Tracheal epithelial cell (primary cell): ENCODE data around the gene CELA3B. TPM values are rescaled to one million over a fixed set of nuclear protein-coding genes. Genes with fewer than 3 reads are reported as not detected.

Experiments
- total RNA-seq: library from RNA; depleted of rRNA; stranded (reverse); fragments of >200 nt; gene quantifications from 2 replicates; pipeline ENCODE4 v1.2.1, GENCODE V29; 2014

CELA3B gene, protein sequence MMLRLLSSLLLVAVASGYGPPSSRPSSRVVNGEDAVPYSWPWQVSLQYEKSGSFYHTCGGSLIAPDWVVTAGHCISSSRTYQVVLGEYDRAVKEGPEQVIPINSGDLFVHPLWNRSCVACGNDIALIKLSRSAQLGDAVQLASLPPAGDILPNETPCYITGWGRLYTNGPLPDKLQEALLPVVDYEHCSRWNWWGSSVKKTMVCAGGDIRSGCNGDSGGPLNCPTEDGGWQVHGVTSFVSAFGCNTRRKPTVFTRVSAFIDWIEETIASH
- total RNA-seq = 1.9 TPM in 1 of 2 replicates, not detected in the other

DNA sequence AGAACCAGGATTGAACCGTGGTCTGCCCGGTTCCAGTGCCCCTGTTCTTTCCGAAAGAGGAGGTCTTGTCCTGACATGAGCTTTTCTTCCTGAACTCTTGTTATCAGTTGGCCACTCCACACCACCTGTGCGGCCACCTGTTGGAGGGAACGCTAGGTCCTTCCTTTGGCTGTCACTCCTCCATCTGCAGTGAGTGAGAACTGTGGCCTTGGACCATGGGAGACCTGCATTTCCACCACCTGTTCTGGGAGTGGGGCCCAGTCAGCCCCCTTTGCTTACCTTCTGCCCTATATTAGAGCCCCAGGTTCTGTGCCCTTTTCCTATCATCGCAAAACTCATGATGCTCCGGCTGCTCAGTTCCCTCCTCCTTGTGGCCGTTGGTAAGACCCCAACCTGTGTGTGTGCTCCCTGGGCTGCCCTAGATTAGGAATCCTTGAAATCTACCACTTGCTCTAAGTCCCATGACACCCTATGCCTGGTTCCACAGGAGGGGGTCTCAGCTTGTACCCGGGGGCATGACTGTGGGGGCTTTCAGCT, at the start of gene CELA3B:
TSS of gene CELA3B (plus strand) at position 320 of the 537 bp plus-strand sequence. CDS start at position 338, 18 bp downstream.

DNA sequence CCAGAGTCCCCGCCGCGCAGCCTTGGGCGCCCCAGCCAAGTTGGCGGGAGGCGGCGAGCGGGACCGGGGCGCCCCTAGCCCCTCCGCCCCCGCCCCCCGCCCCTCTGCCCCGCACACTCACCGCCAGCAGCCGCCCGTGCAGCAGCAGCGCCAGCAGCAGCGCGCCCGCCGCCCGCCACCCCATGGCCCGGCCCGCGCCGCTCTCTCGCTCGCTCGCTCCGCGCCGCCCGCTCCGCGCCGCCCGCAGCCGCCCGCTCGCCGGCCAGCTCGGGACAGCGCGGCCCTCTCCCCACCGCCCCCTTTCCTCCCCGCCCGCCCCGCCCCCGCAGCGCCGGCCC, 39.8 kb upstream of the CELA3B start, which contains the start of gene HSPG2:
TSS of gene HSPG2 (minus strand) at position 277 of the 338 bp plus-strand sequence. CDS start at position 184, 93 bp downstream.

DNA sequence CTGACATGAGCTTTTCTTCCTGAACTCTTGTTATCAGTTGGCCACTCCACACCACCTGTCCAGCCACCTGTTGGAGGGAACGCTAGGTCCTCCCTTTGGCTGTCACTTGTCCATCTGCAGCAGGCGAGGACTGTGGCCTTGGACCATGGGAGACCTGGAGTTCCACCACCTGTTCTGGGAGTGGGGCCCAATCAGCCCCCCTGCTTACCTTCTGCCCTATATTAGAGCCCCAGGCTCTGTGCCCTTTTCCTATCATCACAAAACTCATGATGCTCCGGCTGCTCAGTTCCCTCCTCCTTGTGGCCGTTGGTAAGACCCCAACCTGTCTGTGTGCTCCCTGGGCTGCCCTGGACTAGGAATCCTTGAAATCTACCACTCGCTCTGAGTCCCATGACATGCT, 24.6 kb downstream of the CELA3B start, which contains the start of gene CELA3A:
TSS of gene CELA3A (plus strand) at position 249 of the 400 bp plus-strand sequence. CDS start at position 267, 18 bp downstream.

Other genes with a start within 250 kb of the CELA3B start
- gene USP48, start 193.9 kb upstream of the CELA3B start, total RNA-seq = 20.5 and 22.4 TPM in 2 replicates
- not detected in 2 replicates for gene LDLRAD2, start 164.8 kb upstream of the CELA3B start, total RNA-seq
- 70.1 and 95.4 TPM in 2 replicates for gene HSPG2, start 39.7 kb upstream of the CELA3B start, total RNA-seq
- gene CELA3A, start 24.6 kb downstream of the CELA3B start, total RNA-seq = not detected in 2 replicates
- 526 and 559 TPM in 2 replicates for gene CDC42, start 75.7 kb downstream of the CELA3B start, total RNA-seq
- gene WNT4, start 166.1 kb downstream of the CELA3B start, total RNA-seq = 0.43 and 3.9 TPM in 2 replicates